ENCODE data around the gene THYN1.

Gene THYN1

GRCh38 chr11:134215836-134216235 lies 37.3 kb downstream of the THYN1 start:
- DNase-seq = no peak

- peak; percentile 28 for DNase-seq
These were observed 45.5 kb downstream of the THYN1 start for GRCh38 chr11:134207538-134208239.

DNA sequence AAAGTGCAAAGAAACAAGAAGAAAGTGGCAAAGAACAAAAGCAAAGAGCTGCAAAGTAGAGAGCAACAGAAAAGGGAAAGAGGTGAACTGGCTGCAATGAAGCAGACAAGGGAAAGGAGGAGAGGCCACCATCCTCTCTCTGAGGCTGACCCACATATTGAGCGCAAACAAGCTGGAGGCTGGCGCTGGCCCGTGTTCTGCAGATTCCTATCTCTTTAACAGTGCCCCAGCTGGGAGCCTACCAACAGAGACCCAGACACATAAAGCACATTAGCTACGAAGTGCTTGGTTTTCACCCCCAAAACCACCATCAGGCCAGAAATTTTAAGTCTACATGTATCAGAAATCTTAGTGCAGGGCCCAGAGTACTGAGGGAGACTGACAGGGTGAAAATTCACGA lies 47.0 kb downstream of the THYN1 start:
- no peak for DNase-seq

GRCh38 chr11:134205729-134206128 lies 47.4 kb downstream of the THYN1 start:
- DNase-seq = no peak

GRCh38 chr11:134202661-134203060 lies 50.5 kb downstream of the THYN1 start:
- no peak for DNase-seq

DNA sequence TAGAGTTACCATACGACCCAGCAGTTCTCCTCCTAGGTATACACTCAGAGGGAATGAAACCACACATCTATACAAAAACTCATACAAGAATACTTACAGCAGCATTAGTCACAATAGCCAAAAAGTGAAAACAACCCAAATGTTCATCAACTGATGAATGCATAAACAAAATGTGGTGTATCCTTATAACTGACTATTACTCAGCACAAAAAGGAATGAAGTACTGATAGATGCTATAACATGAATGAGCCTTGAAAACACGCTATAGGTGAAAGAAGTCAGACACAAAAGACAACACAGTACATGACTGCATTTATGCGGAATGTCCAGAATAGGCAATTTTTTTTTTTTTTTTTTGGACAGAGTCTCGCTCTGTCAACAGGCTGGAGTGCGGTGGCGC lies 52.5 kb downstream of the THYN1 start:
- no peak for DNase-seq

- DNase-seq = no peak
These were observed 53.6 kb downstream of the THYN1 start for GRCh38 chr11:134199531-134199930.

All from fibroblast of skin of scalp (primary cell).